ENCODE data around the gene RBFA.

RBFA gene

GRCh38 chr18:80074697-80075096 is 40.5 kb downstream of the RBFA start:
- no peak for DNase-seq (ENCODE audit: low spot score)

- no peak for DNase-seq (ENCODE audit: low spot score)
These were observed 41.7 kb downstream of the RBFA start for GRCh38 chr18:80075940-80076339.

- no peak for DNase-seq (ENCODE audit: low spot score)
These were observed 42.1 kb downstream of the RBFA start for GRCh38 chr18:80076379-80076778.

- DNase-seq (ENCODE audit: low spot score) = no peak
These were observed 43.6 kb downstream of the RBFA start for GRCh38 chr18:80077873-80078272.
